H9 (cell line): ENCODE data around the gene GFM1. TPM values are rescaled to one million over a fixed set of nuclear protein-coding genes. Genes with fewer than 3 reads are reported as not detected.

Experiments
- DNase-seq: peaks from one replicate; pipeline ENCODE4 v3.0.0-alpha.2; 2017
- H2AFZ ChIP-seq: one replicate; pipeline ENCODE4 v1.6.1; 2013; ENCODE audit warnings: mild to moderate bottlenecking, low read length, control low read depth, moderate library complexity
- H2AK5ac ChIP-seq: 2 replicates; pipeline ENCODE4 v1.6.1; 2013; ENCODE audit warnings: low read length, control low read depth, mixed read lengths; ENCODE audit not compliant: insufficient read length
- H2BK120ac ChIP-seq: one replicate; pipeline ENCODE4 v1.6.1; 2013; ENCODE audit warnings: low read depth, mild to moderate bottlenecking, low read length, control low read depth, inconsistent platforms; ENCODE audit not compliant: poor library complexity, severe bottlenecking
- H2BK12ac ChIP-seq: 2 replicates; pipeline ENCODE4 v1.6.1; 2013; ENCODE audit warnings: low read length, control low read depth, mixed read lengths, low read depth; ENCODE audit not compliant: insufficient read length
- H2BK15ac ChIP-seq: 2 replicates; pipeline ENCODE4 v1.6.1; 2013; ENCODE audit warnings: low read depth, low read length, control low read depth
- H2BK20ac ChIP-seq: one replicate; pipeline ENCODE4 v1.6.1; 2013; ENCODE audit warnings: low read depth, mild to moderate bottlenecking, low read length, control low read depth, inconsistent platforms; ENCODE audit not compliant: poor library complexity, severe bottlenecking
- H2BK5ac ChIP-seq: 2 replicates; pipeline ENCODE4 v1.6.1; 2013; ENCODE audit warnings: low read length, control low read depth, mixed read lengths; ENCODE audit not compliant: insufficient read length
- H3K14ac ChIP-seq: 2 replicates; pipeline ENCODE4 v1.6.1; 2013; ENCODE audit warnings: low read length, control low read depth; ENCODE audit not compliant: insufficient read depth
- H3K18ac ChIP-seq: 2 replicates; pipeline ENCODE4 v1.6.1; 2013; ENCODE audit warnings: low read depth, mild to moderate bottlenecking, mixed read lengths, low read length, control low read depth; ENCODE audit not compliant: insufficient read length
- H3K23ac ChIP-seq: 2 replicates; pipeline ENCODE4 v1.6.1; 2013; ENCODE audit warnings: low read length, control low read depth, mixed read lengths, low read depth; ENCODE audit not compliant: insufficient read length
- H3K23me2 ChIP-seq: 2 replicates; pipeline ENCODE4 v1.6.1; 2013; ENCODE audit warnings: low read depth, mild to moderate bottlenecking, mixed read lengths, low read length, control low read depth; ENCODE audit not compliant: insufficient read length, poor library complexity, severe bottlenecking
- H3K27ac ChIP-seq: 2 replicates; pipeline ENCODE4 v1.5.1; 2013; ENCODE audit warnings: low read length, control low read depth, mixed read lengths, low read depth; ENCODE audit not compliant: insufficient read length
- H3K27me3 ChIP-seq: 2 replicates; pipeline ENCODE4 v1.6.1; 2013; ENCODE audit warnings: low read length, control low read depth, inconsistent platforms; ENCODE audit not compliant: insufficient read depth
- H3K4ac ChIP-seq: 2 replicates; pipeline ENCODE4 v1.6.1; 2013; ENCODE audit warnings: low read depth, mild to moderate bottlenecking, control low read depth, inconsistent platforms, low read length, moderate library complexity
- H3K4me1 ChIP-seq: 2 replicates; pipeline ENCODE4 v1.6.1; 2013; ENCODE audit warnings: low read length, control low read depth, inconsistent platforms; ENCODE audit not compliant: insufficient read depth
- H3K4me2 ChIP-seq: 2 replicates; pipeline ENCODE4 v1.6.1; 2013; ENCODE audit warnings: low read length, control low read depth, mixed read lengths; ENCODE audit not compliant: insufficient read length, insufficient read depth
- H3K56ac ChIP-seq: 2 replicates; pipeline ENCODE4 v1.6.1; 2013; ENCODE audit warnings: low read depth, mild to moderate bottlenecking, mixed read lengths, low read length, control low read depth; ENCODE audit not compliant: insufficient read length
- H3K79me1 ChIP-seq: 2 replicates; pipeline ENCODE4 v1.6.1; 2013; ENCODE audit warnings: low read depth, mild to moderate bottlenecking, moderate library complexity, low read length, control low read depth, inconsistent platforms; ENCODE audit not compliant: insufficient read depth, poor library complexity, severe bottlenecking
- H3K79me2 ChIP-seq: 2 replicates; pipeline ENCODE4 v1.6.1; 2013; ENCODE audit warnings: low read length, control low read depth, inconsistent platforms; ENCODE audit not compliant: insufficient read depth
- H3K9ac ChIP-seq: 2 replicates; pipeline ENCODE4 v1.6.1; 2013; ENCODE audit warnings: low read length, control low read depth, mixed read lengths; ENCODE audit not compliant: insufficient read length; ENCODE audit errors: extremely low read depth
- H3K9me3 ChIP-seq: one replicate; pipeline ENCODE4 v1.6.1; 2013; ENCODE audit warnings: low read depth, low read length, inconsistent platforms; ENCODE audit not compliant: control insufficient read depth
- H3T11ph ChIP-seq: one replicate; pipeline ENCODE4 v1.6.1; 2013; ENCODE audit warnings: mild to moderate bottlenecking, low read length, control low read depth, inconsistent platforms
- H4K20me1 ChIP-seq: one replicate; pipeline ENCODE4 v1.6.1; 2013; ENCODE audit not compliant: control insufficient read depth, insufficient read length, insufficient read depth
- H4K5ac ChIP-seq: 2 replicates; pipeline ENCODE4 v1.6.1; 2013; ENCODE audit warnings: low read depth, mild to moderate bottlenecking, mixed read lengths, low read length, control low read depth; ENCODE audit not compliant: insufficient read length
- H4K8ac ChIP-seq: replicated peaks from 2 replicates; pipeline ENCODE4 v1.6.1; 2013; ENCODE audit warnings: low read length, control low read depth, mixed read lengths, low read depth; ENCODE audit not compliant: insufficient read length
- H4K91ac ChIP-seq: 2 replicates; pipeline ENCODE4 v1.6.1; 2013; ENCODE audit warnings: low read depth, mild to moderate bottlenecking, moderate library complexity, mixed read lengths, low read length, control low read depth; ENCODE audit not compliant: insufficient read length
- H3K27ac Mint-ChIP-seq, 3 experiments: 2 replicates in 2 of 3; 3 replicates in 1 of 3; pipeline ENCODE4 v1.8.0; 2020 to 2021; ENCODE audit warnings: mixed read lengths in 3 of 3, mild to moderate bottlenecking in 1 of 3, moderate library complexity in 1 of 3
- H3K27me3 Mint-ChIP-seq: 2 replicates; pipeline ENCODE4 v1.8.0; 2021; ENCODE audit warnings: low read depth, mild to moderate bottlenecking, moderate library complexity, mixed read lengths
- H3K36me3 Mint-ChIP-seq, 3 experiments: 2 replicates in 2 of 3; 3 replicates in 1 of 3; pipeline ENCODE4 v1.8.0; 2020 to 2021; ENCODE audit warnings: low read depth in 3 of 3, mixed read lengths in 3 of 3; ENCODE audit not compliant: insufficient read depth in 1 of 3
- H3K4me1 Mint-ChIP-seq, 2 experiments: 2 replicates each; pipeline ENCODE4 v1.8.0; 2020; ENCODE audit warnings: mixed read lengths in 2 of 2
- H3K4me3 Mint-ChIP-seq, 2 experiments: 2 replicates in 1 of 2; 3 replicates in 1 of 2; pipeline ENCODE4 v1.8.0; 2020 to 2021; ENCODE audit warnings: mild to moderate bottlenecking in 2 of 2, mixed read lengths in 2 of 2, moderate library complexity in 1 of 2
- H3K9me3 Mint-ChIP-seq, 2 experiments: 2 replicates in 1 of 2; 3 replicates in 1 of 2; pipeline ENCODE4 v1.8.0; 2020; ENCODE audit warnings: mild to moderate bottlenecking in 2 of 2, mixed read lengths in 2 of 2, moderate library complexity in 1 of 2
- WGBS: extraction: QIAGEN DNeasy Blood & Tissue Kit; methylation state at CpG from one replicate; pipeline ENCODE4 v1.1.7; 2013; ENCODE audit warnings: missing lambda C conversion rate, low lambda C conversion rate, mixed read lengths; ENCODE audit not compliant: insufficient read length; ENCODE audit errors: extremely low coverage; 5-methylcytosine and 5-hydroxymethylcytosine counted together
- total RNA-seq: library from RNA; stranded (reverse); gene quantifications from 2 replicates; pipeline ENCODE4 v1.2.1, GENCODE V29; 2021
- TF ChIP-seq, protein P1 (sequence below): fragments of 200-600 bp; sonication (generic); conservative IDR thresholded peaks from 3 replicates; pipeline ENCODE4 v1.8.0; 2021; ENCODE audit warnings: antibody characterized with exemption, mild to moderate bottlenecking

GFM1 gene
- total RNA-seq, 1 experiment from 2014 or later, result 47.1 TPM

DNA sequence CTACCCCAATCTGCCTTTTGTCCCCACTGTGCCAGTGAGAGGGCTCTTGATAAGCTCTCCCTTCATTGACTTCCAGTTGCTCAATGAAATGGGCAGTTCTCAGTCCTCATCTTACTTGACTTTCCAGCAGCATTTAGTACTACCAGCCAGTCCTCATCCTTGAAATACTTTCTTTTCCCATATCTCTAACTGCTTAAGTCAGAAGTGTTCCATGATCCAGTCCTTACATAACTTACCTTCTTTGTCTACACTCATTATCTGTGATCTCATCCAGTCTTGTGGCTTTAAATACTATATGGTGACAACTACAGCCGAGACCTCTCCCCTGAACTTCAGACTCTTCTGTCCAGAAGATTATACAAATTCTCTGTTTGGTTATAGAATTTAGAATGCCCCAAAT is 59.2 kb downstream of the GFM1 start:
- H3K27ac ChIP-seq, result no peak overlapping the region
- no peak overlapping the region for H3K4ac ChIP-seq
- no peaks in the 10 kb centered on the region for H4K20me1 ChIP-seq
- no peak overlapping the region for H2BK120ac ChIP-seq
- Mint-ChIP-seq H3K27ac (no peak overlapping the region), H3K9me3 (no peaks in the 10 kb centered on the region), H3K27me3 (no peaks in the 10 kb centered on the region), H3K4me1 (no peaks in the 10 kb centered on the region), H3K36me3 (peaks cover 0 to 2% (median 2%) of the 10 kb centered on the region in 3 experiments; a peak in 2 of 7 replicates), H3K4me3 (no peak overlapping the region)
- no peak overlapping the region for H4K5ac ChIP-seq
- no peaks in the 10 kb centered on the region for H3K79me2 ChIP-seq
- no peak overlapping the region for H2AFZ ChIP-seq
- no peak overlapping the region for H3K18ac ChIP-seq
- no peak for DNase-seq
- no peak overlapping the region for H3T11ph ChIP-seq
- no CpG with 5 or more reads among the region's 1 CpG for WGBS
- no peak overlapping the region for H3K4me2 ChIP-seq
- no peaks in the 10 kb centered on the region for H3K4me1 ChIP-seq
- no peak overlapping the region for H3K56ac ChIP-seq
- no peak overlapping the region for H2BK12ac ChIP-seq
- no peak overlapping the region for H2BK5ac ChIP-seq
- H2AK5ac ChIP-seq, result no peak overlapping the region
- no peaks in the 10 kb centered on the region for H3K23me2 ChIP-seq
- no peaks in the 10 kb centered on the region for H3K79me1 ChIP-seq
- no peak overlapping the region for H4K8ac ChIP-seq
- no peak overlapping the region for H3K14ac ChIP-seq
- no peak overlapping the region for H4K91ac ChIP-seq
- H3K27me3 ChIP-seq, result no peaks in the 10 kb centered on the region
- no peak overlapping the region for H2BK20ac ChIP-seq
- H2BK15ac ChIP-seq, result no peak overlapping the region
- no peak overlapping the region for H3K23ac ChIP-seq
- no peak overlapping the region for H3K9ac ChIP-seq
- no peaks in the 10 kb centered on the region for H3K9me3 ChIP-seq
- TF ChIP-seq, protein P1, sequence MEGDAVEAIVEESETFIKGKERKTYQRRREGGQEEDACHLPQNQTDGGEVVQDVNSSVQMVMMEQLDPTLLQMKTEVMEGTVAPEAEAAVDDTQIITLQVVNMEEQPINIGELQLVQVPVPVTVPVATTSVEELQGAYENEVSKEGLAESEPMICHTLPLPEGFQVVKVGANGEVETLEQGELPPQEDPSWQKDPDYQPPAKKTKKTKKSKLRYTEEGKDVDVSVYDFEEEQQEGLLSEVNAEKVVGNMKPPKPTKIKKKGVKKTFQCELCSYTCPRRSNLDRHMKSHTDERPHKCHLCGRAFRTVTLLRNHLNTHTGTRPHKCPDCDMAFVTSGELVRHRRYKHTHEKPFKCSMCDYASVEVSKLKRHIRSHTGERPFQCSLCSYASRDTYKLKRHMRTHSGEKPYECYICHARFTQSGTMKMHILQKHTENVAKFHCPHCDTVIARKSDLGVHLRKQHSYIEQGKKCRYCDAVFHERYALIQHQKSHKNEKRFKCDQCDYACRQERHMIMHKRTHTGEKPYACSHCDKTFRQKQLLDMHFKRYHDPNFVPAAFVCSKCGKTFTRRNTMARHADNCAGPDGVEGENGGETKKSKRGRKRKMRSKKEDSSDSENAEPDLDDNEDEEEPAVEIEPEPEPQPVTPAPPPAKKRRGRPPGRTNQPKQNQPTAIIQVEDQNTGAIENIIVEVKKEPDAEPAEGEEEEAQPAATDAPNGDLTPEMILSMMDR, result no peak
